Islet of Langerhans (tissue), 1 donor: ENCODE measurements around the gene DGKD.

Experiments used
- FAIRE-seq: peaks from one replicate; lab custom pipeline; 2011; peaks lifted over from hg19 to GRCh38; lab: Jason Lieb, UNC

Gene DGKD

DNA sequence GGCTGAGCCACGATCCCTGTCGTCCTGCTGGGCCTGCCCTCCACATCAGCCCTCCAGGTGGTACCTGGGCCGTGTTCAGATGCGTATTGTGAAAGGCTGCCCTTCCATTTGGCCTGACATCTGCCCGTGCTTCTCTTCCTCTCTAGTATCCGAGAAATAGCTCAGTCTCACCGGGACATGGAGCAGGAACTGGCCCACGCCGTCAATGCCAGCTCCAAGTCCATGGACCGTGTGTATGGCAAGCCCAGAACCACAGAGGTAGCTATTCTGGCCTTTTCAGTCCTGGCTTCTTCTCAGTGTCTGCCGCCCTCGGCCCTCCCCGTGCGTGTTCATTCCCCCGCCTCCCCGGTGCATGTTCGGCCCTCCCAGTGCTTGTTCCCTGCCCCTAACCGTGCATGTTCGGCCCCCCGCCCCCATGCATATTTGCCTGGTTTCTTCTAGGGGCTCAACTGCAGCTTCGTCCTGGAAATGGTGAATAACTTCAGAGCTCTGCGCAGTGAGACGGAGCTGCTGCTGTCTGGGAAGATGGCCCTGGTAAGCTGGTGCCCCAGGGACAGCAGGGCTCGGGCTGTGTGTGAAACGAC lies 108.0 kb downstream of the DGKD start:
- FAIRE-seq: no peak

- no peak for FAIRE-seq
Observed at GRCh38 chr2:233462826-233463470, 108.7 kb downstream of the DGKD start.

- FAIRE-seq: no peak
Observed at GRCh38 chr2:233463586-233463985, 109.3 kb downstream of the DGKD start.

DNA sequence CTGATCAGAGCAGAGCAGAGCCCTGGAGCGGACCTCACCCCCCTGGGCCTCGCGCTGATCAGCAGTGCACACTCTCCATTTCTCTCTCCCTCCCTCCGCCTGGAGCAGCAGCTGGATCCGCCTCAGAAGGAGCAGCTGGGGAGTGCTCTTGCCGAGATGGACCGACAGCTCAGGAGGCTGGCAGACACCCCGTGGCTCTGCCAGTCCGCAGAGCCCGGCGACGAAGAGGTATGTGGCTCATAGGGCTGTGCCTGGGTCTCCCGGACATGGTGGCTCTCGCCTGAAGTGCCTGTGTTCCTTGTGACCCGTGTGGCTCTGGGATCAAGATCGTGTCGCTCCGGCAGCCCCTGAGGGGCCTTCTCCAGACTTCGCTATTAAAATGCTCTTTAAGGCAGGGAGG lies 109.8 kb downstream of the DGKD start:
- no peak for FAIRE-seq

GRCh38 chr2:233464531-233465240 lies 110.4 kb downstream of the DGKD start:
- FAIRE-seq: no peak

DNA sequence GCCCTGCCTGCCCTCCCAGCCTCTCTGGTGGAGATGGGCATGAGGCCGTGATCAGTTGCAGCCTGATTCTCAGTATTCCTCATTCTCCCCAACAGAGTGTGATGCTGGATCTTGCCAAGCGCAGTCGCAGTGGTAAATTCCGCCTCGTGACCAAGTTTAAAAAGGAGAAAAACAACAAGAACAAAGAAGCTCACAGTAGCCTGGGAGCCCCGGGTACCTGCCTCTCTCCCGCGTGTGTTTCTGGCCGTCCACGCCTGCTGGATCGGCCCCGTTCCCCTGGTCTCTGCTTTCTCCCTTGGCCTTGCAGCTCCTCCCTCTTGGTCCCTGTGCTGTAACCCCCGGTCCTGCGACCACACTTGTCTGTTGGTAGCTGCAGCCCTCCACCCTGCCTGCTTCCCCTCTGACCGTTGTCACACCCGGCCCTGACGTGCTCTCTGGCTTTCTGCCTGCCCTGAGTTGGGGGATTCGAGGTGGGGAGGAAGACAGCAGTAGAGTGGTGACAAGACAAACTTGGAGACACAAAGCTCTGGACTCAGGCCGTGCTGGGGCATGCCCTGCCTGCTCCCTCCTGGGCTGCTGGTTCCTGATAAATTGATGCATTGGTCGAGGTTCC lies 112.8 kb downstream of the DGKD start:
- FAIRE-seq: no peak

GRCh38 chr2:233468047-233468740 lies 113.9 kb downstream of the DGKD start:
- FAIRE-seq: no peak

- FAIRE-seq: no peak
Observed at GRCh38 chr2:233468741-233469110, 114.4 kb downstream of the DGKD start.

DNA sequence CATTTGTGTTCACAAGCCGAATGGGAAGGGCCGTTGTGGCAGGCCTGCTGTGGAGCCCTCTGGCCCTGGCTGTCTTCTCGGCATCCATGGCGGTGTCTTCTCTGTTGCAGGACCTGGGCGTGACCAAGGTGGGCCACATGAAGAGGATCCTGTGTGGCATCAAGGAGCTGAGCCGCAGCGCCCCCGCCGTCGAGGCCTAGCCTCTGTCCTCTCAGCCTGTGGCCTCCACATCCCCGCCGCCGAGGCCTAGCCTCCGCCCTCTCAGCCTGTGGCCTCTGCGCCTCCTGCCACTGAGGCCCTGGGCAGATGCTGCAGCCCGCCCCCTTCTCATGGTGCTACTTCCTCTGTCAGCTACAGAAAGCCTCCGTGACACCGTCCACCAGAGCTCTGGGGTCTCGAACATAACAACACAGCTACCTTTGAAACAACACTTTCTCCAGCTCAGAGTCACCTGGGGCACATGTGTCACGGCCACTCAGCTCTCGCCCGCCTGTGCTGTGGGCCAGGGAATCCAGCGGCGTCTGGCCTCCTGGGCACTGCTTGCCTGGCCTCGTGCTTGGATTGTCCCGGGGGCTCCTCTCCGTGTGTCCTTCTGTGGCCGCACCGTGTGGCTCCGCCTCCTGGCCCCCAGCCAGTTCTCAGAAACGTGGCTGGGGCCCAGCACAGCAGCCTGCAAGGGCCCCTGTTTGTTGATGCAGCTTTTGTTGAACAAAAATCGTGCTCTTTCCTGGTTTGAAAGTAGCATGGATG lies 115.1 kb downstream of the DGKD start:
- no peak for FAIRE-seq

GRCh38 chr2:233470011-233470687 lies 115.9 kb downstream of the DGKD start:
- no peak for FAIRE-seq

DNA sequence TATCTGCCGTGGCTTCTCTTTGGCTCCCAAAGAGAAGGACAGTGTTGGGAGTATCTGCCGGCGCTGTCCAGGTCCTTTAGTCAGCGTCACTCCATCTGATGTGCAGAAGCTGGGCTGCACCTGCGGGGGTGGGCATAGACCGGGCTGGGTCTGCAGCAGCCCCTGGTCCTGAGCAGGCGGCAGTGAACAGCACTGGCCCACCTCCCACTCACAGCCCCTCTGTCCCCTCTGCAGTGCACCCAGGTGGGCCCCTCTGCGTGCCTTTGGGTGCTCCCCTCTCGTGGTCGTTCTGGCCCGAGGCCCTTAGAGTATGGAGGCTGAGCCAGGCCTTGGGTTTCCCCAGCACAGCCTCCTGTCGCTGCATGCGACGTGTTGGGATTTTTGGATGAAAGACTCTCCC lies 116.5 kb downstream of the DGKD start:
- FAIRE-seq: no peak

DNA sequence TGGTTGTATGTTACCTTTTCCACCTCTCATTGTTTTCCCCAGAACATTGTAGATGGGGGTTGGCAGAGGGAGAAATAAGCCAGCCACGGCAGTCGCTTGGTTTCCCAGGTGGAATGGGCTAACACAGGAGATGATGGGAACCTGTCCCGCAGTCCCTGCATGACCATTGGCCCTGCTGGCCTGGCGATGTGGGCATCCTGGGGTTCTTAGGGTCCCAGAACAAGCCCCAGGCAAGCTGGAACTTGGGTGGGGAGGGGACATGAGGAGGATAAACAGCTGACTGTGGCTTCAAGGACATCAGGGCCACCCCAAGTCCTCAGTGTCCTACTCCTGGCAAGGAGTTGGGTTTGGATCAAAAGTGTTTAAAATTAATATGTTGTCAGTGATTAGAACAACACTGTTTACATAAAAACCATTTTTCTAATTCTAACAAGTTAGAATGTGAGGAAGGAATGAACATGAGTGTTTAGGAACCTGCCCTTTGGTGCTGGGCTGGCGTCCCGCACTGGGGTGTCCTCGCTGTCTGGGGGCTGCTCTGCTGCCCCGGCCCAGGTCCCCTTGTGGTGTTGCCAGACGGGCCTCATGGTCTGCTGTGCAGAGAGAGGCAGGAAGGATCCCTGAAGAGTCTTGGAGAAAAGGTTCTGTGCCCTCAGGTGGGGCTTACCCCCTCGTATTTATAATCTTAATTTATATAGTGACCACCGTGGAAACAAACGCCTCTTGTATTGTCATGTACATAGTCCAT lies 117.2 kb downstream of the DGKD start:
- FAIRE-seq: no peak

- no peak for FAIRE-seq
Observed at GRCh38 chr2:233473386-233473791, 119.1 kb downstream of the DGKD start.

DNA sequence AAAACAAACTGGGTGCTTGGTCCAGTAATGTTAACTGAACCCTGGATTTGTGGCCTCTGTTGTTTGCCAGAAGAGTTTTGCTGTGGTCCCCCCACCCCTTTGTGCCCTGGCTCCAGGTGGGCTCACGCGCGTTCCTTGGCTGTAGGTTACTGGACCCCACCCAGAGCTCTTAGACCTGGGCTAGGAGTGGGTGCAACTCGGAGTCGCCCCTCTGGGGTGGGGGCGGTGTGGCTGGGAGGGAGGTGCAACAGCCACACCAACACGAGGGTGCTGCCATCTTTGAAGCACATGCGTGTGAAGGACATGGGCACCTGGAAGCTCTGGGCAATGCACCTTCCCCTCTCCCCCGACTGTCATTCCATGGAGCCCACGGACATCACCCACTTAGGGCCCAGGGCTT lies 119.6 kb downstream of the DGKD start:
- FAIRE-seq: no peak

- no peak for FAIRE-seq
Observed at GRCh38 chr2:233474308-233475160, 120.2 kb downstream of the DGKD start.

- no peak for FAIRE-seq
Observed at GRCh38 chr2:233476063-233476410, 121.7 kb downstream of the DGKD start.

DNA sequence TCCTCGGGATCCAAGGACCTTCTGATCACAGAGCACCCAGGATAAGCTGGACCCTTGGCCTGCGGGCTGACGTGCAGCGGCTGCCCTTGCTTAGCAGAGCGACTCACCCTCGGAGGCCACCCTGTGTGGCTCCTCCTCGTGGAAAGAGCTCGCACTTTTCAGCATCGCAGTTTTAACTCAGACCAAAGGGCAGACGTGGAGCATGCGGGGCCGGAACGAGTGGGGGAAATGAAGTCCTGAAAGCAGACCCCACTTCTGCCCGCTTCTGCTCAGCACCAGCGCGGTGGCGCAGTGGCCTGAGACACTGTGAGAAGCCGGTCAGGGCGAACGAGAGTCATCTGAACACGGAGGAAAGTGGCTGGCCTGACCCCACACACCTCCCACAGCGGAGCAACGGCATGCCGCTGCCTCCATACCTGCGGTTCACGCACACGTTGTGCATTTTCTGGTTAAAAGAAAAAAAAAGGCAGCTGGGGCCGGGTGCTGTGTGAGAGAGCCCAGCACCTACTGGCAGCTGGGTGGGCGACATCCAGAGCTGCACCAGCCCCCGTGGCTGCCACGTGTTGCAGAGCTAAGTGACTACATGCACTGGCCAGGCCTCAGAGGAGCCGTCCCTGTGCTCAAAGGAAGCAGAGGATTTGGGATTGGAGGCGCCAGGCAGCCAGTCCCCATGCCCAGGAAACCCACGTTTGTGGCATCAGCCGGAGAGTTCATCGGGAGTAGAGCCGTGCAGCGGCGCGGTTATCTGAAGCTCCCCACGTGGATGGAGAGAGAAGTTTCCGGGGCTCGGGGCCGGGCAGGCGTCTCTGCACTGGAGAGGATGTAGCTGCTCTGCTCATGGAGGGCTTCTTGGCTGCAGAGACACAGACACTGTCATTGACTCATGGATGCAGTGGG lies 122.6 kb downstream of the DGKD start:
- no peak for FAIRE-seq

DNA sequence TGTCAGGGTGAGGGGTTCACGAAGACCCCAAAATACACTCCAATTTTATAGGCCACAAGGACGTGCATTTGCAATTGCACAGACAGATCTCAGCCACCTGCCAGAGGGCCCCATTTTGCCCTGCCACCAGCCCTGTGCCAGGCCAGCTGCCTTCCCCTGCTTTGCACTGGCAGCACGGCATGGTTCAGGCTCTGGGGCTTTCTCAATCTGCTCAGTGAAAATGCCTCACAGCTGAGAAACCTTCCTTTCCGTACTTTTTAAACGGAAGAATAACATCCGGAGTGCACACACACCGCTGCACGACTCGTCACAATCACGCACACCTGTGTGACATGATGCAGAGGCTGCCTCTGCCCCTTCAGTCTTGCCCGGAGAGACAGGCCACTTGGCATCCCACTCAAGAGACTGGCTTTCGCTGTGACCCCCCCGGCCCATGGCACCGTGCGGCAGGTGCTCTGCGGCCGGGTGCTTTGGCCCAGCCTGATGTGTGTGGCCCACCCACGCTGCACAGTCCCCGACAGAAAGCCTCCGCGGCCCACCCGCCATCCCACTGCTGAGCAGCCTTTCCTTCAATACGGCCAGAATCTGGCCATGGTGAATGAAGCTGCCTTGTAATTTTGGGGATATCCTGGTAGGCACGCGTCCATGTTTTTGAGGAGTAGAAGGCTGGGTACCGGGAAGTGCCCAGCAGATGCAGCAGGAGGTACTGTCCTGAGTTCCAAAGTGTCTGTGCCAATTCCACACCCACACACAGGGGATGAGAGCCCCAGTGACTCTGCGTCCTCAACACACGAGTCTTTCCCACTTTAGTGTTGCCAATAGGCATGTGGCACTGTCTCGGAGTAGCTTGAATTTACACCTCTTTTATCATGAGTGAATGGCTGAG lies 123.5 kb downstream of the DGKD start:
- FAIRE-seq: no peak
